BLaER1 treated with 17β-estradiol and CSF1 and Interleukin-3, amounts not matched to agents 10 nM and 100 nM (cell line): Measurements from ENCODE around the gene VPS16.
A peak's percentile ranks its signal among the peaks of the same experiment; 100 is the strongest.

Source experiments
- H3K27ac ChIP-seq, 11 experiments: shearing (Covaris generic); formaldehyde crosslinking; 2 replicates each; pipeline ENCODE4 v1.8.1; 2022
- H3K27me3 ChIP-seq, 11 experiments: shearing (Covaris generic); formaldehyde crosslinking; 2 replicates each; pipeline ENCODE4 v1.8.1; 2022
- H3K36me3 ChIP-seq, 11 experiments: shearing (Covaris generic); formaldehyde crosslinking; 2 replicates each; pipeline ENCODE4 v1.8.1; 2022
- H3K4me1 ChIP-seq, 10 experiments: shearing (Covaris generic); formaldehyde crosslinking; 2 replicates each; pipeline ENCODE4 v1.8.1; 2022
- H3K4me2 ChIP-seq, 11 experiments: shearing (Covaris generic); formaldehyde crosslinking; 2 replicates each; pipeline ENCODE4 v1.8.1; 2022
- H3K4me3 ChIP-seq, 10 experiments: shearing (Covaris generic); formaldehyde crosslinking; 2 replicates each; pipeline ENCODE4 v1.8.1; 2022
- H3K9ac ChIP-seq, 11 experiments: shearing (Covaris generic); formaldehyde crosslinking; 2 replicates each; pipeline ENCODE4 v1.8.1; 2022
- H3K9me3 ChIP-seq, 11 experiments: shearing (Covaris generic); formaldehyde crosslinking; replicated peaks in 1 of 11; 2 replicates each; pipeline ENCODE4 v1.8.1; 2022
- H4K20me1 ChIP-seq, 11 experiments: shearing (Covaris generic); formaldehyde crosslinking; 2 replicates each; pipeline ENCODE4 v1.8.1; 2022
- Cebpa-rat ChIP-seq, 11 experiments: shearing (Covaris generic); IDR thresholded peaks; 2 replicates each; pipeline ENCODE4 v1.8.1; 2022

The VPS16 gene

GRCh38 chr20:2798095-2798805 is 42.3 kb upstream of the VPS16 start:
- peak overlapping the region in 9 of 10 experiments; percentile 68 to 94 (median 88); a peak in 18 of 20 replicates for H3K4me3 ChIP-seq
- peak overlapping the region in 10 of 11 experiments; percentile 84 to 99 (median 98); a peak in 19 of 22 replicates for H3K9ac ChIP-seq

GRCh38 chr20:2798814-2799213 is 41.7 kb upstream of the VPS16 start:
- no peaks in the 10 kb centered on the region for H3K9me3 ChIP-seq
- peak overlapping the region; percentile 89 to 99 (median 92) for H3K4me2 ChIP-seq
- H3K9ac ChIP-seq = peak overlapping the region in 10 of 11 experiments; percentile 84 to 99 (median 98); a peak in 19 of 22 replicates
- H3K27ac ChIP-seq = peak overlapping the region; percentile 19 to 100 (median 97); a peak in 21 of 22 replicates
- H3K4me3 ChIP-seq = peak overlapping the region; percentile 58 to 94 (median 86)
- 0 out of 22 replicates have a peak, but pooled peaks of 1 of the 11 experiments have one; percentile 52 for TF ChIP-seq Cebpa-rat (IDR thresholded peaks at IDR 0.05)
- peaks cover 34 to 67% (median 47%) of the 10 kb centered on the region in 10 experiments for H3K4me1 ChIP-seq
- peaks cover 0 to 4% (median 2%) of the 10 kb centered on the region in 11 experiments; a peak in 9 of 22 replicates for H3K27me3 ChIP-seq
- peaks cover 0 to 50% (median 47%) of the 10 kb centered on the region in 11 experiments; a peak in 18 of 22 replicates for H4K20me1 ChIP-seq
- peaks cover 10 to 50% (median 49%) of the 10 kb centered on the region in 11 experiments; a peak in 21 of 22 replicates for H3K36me3 ChIP-seq

More at GRCh38 chr20:2798095-2798805, 42.3 kb upstream of the VPS16 start:
- Histone ChIP-seq H3K27ac (peak overlapping the region in 10 of 11 experiments; percentile 82 to 100 (median 97); a peak in 20 of 22 replicates), H3K9me3 (no peaks in the 10 kb centered on the region), H3K4me1 (peaks cover 34 to 67% (median 47%) of the 10 kb centered on the region in 10 experiments), H4K20me1 (peaks cover 0 to 55% (median 48%) of the 10 kb centered on the region in 11 experiments; a peak in 18 of 22 replicates), H3K36me3 (peaks cover 10 to 56% (median 54%) of the 10 kb centered on the region in 11 experiments; a peak in 21 of 22 replicates), H3K27me3 (no peaks in the 10 kb centered on the region), H3K4me2 (peak overlapping the region; percentile 89 to 99 (median 92))
- TF ChIP-seq Cebpa-rat (IDR thresholded peaks at IDR 0.05) = no peak

- H3K9me3 ChIP-seq = no peaks in the 10 kb centered on the region
- H3K27me3 ChIP-seq = peaks cover 0 to 9% (median 6%) of the 10 kb centered on the region in 11 experiments; a peak in 10 of 22 replicates
- peaks cover 0 to 45% (median 43%) of the 10 kb centered on the region in 11 experiments; a peak in 18 of 22 replicates for H4K20me1 ChIP-seq
- peak overlapping the region; percentile 58 to 94 (median 86) for H3K4me3 ChIP-seq
- H3K9ac ChIP-seq = peak overlapping the region; percentile 79 to 99 (median 97); a peak in 21 of 22 replicates
- peaks cover 10 to 46% (median 44%) of the 10 kb centered on the region in 11 experiments; a peak in 21 of 22 replicates for H3K36me3 ChIP-seq
- peak overlapping the region; percentile 89 to 99 (median 92) for H3K4me2 ChIP-seq
- no peak for TF ChIP-seq Cebpa-rat (IDR thresholded peaks at IDR 0.05)
- H3K27ac ChIP-seq = peak overlapping the region; percentile 19 to 100 (median 97); a peak in 21 of 22 replicates
- peaks cover 34 to 67% (median 47%) of the 10 kb centered on the region in 10 experiments for H3K4me1 ChIP-seq
Measured at GRCh38 chr20:2799271-2799670, 41.3 kb upstream of the VPS16 start.

- Histone ChIP-seq H3K9ac (peak overlapping the region; percentile 79 to 99 (median 97)), H3K4me1 (peaks cover 34 to 66% (median 47%) of the 10 kb centered on the region in 10 experiments), H3K27me3 (peaks cover 0 to 15% (median 13%) of the 10 kb centered on the region in 11 experiments; a peak in 15 of 22 replicates), H3K4me3 (peak overlapping the region; percentile 58 to 94 (median 86)), H3K36me3 (peaks cover 10 to 40% (median 38%) of the 10 kb centered on the region in 11 experiments; a peak in 21 of 22 replicates), H4K20me1 (peaks cover 0 to 39% (median 36%) of the 10 kb centered on the region in 11 experiments; a peak in 18 of 22 replicates), H3K4me2 (peak overlapping the region; percentile 89 to 99 (median 92)), H3K9me3 (no peaks in the 10 kb centered on the region), H3K27ac (peak overlapping the region; percentile 55 to 100 (median 97); a peak in 21 of 22 replicates)
- no peak for TF ChIP-seq Cebpa-rat (IDR thresholded peaks at IDR 0.05)
Measured at GRCh38 chr20:2799688-2800520, 40.6 kb upstream of the VPS16 start.

- TF ChIP-seq Cebpa-rat (IDR thresholded peaks at IDR 0.05) = peak in 8 of 11 experiments; percentile 44 to 97 (median 66); a peak in 15 of 22 replicates
- peak within 1 kb of the TSS; percentile 79 to 99 (median 97) for H3K9ac ChIP-seq
- H3K27ac ChIP-seq = peak within 1 kb of the TSS; percentile 55 to 100 (median 97); a peak in 21 of 22 replicates
- H3K4me1 ChIP-seq = peaks cover 34 to 58% (median 47%) of the 10 kb centered on the region in 10 experiments
- H3K4me2 ChIP-seq = peak within 1 kb of the TSS; percentile 89 to 99 (median 92)
- H3K9me3 ChIP-seq = no peaks in the 10 kb centered on the region
- H4K20me1 ChIP-seq = peaks cover 0 to 31% (median 28%) of the 10 kb centered on the region in 11 experiments; a peak in 18 of 22 replicates
- peaks cover 6 to 32% (median 30%) of the 10 kb centered on the region in 11 experiments; a peak in 21 of 22 replicates for H3K36me3 ChIP-seq
- H3K27me3 ChIP-seq = peaks cover 5 to 23% (median 20%) of the 10 kb centered on the region in 11 experiments; a peak in 17 of 22 replicates
- H3K4me3 ChIP-seq = peak within 1 kb of the TSS; percentile 58 to 94 (median 86)
Measured at GRCh38 chr20:2800521-2801285, 39.8 kb upstream of the VPS16 start, which contains the start of gene CPXM1. TSS of gene CPXM1 (minus strand) at chr20:2800627. CDS start at chr20:2800572, 55 bp downstream.

- Histone ChIP-seq H3K27me3 (peaks cover 5 to 29% (median 26%) of the 10 kb centered on the region in 11 experiments; a peak in 17 of 22 replicates), H3K4me2 (peak overlapping the region; percentile 89 to 99 (median 92)), H3K4me3 (peak overlapping the region; percentile 58 to 94 (median 86); a peak in 19 of 20 replicates), H3K27ac (peak overlapping the region in 10 of 11 experiments; percentile 82 to 100 (median 97); a peak in 20 of 22 replicates), H3K36me3 (peaks cover under 1 to 26% (median 24%) of the 10 kb centered on the region in 11 experiments; a peak in 21 of 22 replicates), H3K9me3 (no peaks in the 10 kb centered on the region), H4K20me1 (peaks cover 0 to 25% (median 22%) of the 10 kb centered on the region in 11 experiments; a peak in 18 of 22 replicates), H3K4me1 (peaks cover 34 to 52% (median 44%) of the 10 kb centered on the region in 10 experiments), H3K9ac (peak overlapping the region in 10 of 11 experiments; percentile 84 to 99 (median 98); a peak in 20 of 22 replicates)
- TF ChIP-seq Cebpa-rat (IDR thresholded peaks at IDR 0.05) = no peak
Measured at GRCh38 chr20:2801286-2801728, 39.2 kb upstream of the VPS16 start.
